Fibroblast of lung (primary cell): ENCODE measurements around the gene CENPP.

Experiments used
- EZH2 ChIP-seq: IDR thresholded peaks from 2 replicates; pipeline ENCODE4 v1.5.1; 2012; ENCODE audit warnings: low read length, control low read depth, mild to moderate bottlenecking; ENCODE audit errors: missing control alignments
- TF ChIP-seq, protein P1 (sequence below), 2 donors: IDR thresholded peaks in 1 of 2; conservative IDR thresholded peaks in 1 of 2; 1 replicate in 1 of 2; 2 replicates in 1 of 2; pipeline ENCODE4 v1.5.1; 2011 to 2012; ENCODE audit warnings: low read length in 2 of 2, control low read depth in 1 of 2, inconsistent platforms in 1 of 2, low read depth in 1 of 2, mild to moderate bottlenecking in 1 of 2

DNA sequence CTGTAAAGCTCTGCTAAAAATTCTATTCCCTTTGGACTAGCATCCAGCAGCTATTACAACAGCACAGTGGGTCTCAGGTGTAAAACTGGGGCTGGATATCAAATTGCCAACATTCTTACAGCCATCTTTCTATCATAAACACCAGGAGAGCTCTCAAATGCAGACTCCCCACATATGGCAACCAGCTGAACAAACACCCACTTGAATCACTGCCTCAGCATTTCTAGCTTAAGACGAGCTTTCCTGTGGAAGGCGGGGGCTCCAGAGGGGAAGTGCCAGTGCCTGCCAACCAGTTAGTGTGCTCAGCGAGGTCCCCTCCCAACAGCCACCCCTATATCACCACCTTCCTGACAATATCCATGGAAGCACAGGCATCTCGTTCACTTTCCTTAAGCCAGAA lies 282.0 kb downstream of the CENPP start:
- TF ChIP-seq, protein P1, sequence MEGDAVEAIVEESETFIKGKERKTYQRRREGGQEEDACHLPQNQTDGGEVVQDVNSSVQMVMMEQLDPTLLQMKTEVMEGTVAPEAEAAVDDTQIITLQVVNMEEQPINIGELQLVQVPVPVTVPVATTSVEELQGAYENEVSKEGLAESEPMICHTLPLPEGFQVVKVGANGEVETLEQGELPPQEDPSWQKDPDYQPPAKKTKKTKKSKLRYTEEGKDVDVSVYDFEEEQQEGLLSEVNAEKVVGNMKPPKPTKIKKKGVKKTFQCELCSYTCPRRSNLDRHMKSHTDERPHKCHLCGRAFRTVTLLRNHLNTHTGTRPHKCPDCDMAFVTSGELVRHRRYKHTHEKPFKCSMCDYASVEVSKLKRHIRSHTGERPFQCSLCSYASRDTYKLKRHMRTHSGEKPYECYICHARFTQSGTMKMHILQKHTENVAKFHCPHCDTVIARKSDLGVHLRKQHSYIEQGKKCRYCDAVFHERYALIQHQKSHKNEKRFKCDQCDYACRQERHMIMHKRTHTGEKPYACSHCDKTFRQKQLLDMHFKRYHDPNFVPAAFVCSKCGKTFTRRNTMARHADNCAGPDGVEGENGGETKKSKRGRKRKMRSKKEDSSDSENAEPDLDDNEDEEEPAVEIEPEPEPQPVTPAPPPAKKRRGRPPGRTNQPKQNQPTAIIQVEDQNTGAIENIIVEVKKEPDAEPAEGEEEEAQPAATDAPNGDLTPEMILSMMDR (conservative IDR thresholded peaks at IDR 0.05 in 1 of 2, IDR thresholded peaks at IDR 0.05 in 1 of 2; ENCODE audit: low read depth in 1 of 2, low read length in 2 of 2) = no peak
- no peak for TF ChIP-seq EZH2
